ENCODE results near the gene SYTL3.

DNA sequence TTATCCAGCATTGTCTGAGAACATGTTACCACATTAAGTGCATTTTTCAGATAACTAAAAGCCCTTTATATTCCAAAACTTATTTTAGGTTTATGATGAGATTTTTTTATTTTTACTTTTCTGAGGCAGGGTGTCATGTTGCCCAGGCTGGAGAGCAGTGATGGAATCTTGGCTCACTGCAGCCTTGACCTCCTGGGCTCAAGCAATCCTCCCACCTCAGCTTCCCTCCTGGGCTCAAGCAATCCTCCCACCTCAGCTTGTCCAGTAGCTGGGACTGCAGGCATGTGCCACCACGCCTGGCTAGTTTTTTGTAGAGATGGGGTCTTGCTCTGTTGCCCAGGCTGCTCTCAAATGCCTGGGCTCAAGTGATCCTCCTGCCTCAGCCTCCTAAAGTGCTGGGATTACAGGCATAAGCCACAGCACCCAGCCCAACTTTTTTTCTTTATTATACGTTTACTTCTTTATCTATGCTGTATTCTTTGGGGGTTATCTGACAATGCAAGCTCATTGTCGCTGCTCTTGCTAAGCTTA lies 11.5 kb upstream of the SYTL3 start:
- TF ChIP-seq, protein P1, sequence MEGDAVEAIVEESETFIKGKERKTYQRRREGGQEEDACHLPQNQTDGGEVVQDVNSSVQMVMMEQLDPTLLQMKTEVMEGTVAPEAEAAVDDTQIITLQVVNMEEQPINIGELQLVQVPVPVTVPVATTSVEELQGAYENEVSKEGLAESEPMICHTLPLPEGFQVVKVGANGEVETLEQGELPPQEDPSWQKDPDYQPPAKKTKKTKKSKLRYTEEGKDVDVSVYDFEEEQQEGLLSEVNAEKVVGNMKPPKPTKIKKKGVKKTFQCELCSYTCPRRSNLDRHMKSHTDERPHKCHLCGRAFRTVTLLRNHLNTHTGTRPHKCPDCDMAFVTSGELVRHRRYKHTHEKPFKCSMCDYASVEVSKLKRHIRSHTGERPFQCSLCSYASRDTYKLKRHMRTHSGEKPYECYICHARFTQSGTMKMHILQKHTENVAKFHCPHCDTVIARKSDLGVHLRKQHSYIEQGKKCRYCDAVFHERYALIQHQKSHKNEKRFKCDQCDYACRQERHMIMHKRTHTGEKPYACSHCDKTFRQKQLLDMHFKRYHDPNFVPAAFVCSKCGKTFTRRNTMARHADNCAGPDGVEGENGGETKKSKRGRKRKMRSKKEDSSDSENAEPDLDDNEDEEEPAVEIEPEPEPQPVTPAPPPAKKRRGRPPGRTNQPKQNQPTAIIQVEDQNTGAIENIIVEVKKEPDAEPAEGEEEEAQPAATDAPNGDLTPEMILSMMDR (IDR thresholded peaks at IDR 0.05), result no peak
- no peak for TF ChIP-seq POLR2A (IDR thresholded peaks at IDR 0.05)
- no peak for TF ChIP-seq POLR2AphosphoS5 (IDR thresholded peaks at IDR 0.05)
- no peak for TF ChIP-seq EP300 (IDR thresholded peaks at IDR 0.05; ENCODE audit: low read depth)
